GM13976 (cell line): Measurements from ENCODE around the gene SSRP1.

Source experiments
- DNase-seq: peaks from one replicate; pipeline ENCODE4 v3.0.0; 2012; ENCODE audit warnings: low spot score
- in situ Hi-C: fragments of 300-500 bp; cut with MboI; formaldehyde crosslinking; loops from one replicate; pipeline ENCODE4 v1.12.0; 2022; ENCODE audit warnings: low sequenced_read_pairs, mixed read lengths, inconsistent platforms; ENCODE audit not compliant: unreplicated experiment
- TF ChIP-seq, protein P1 (sequence below): IDR thresholded peaks from 2 replicates; pipeline ENCODE4 v1.5.1; 2012; ENCODE audit warnings: borderline replicate concordance, mild to moderate bottlenecking; ENCODE audit not compliant: insufficient read depth; ENCODE audit errors: extremely low read depth, missing control alignments, control extremely low read depth

The SSRP1 gene

DNA sequence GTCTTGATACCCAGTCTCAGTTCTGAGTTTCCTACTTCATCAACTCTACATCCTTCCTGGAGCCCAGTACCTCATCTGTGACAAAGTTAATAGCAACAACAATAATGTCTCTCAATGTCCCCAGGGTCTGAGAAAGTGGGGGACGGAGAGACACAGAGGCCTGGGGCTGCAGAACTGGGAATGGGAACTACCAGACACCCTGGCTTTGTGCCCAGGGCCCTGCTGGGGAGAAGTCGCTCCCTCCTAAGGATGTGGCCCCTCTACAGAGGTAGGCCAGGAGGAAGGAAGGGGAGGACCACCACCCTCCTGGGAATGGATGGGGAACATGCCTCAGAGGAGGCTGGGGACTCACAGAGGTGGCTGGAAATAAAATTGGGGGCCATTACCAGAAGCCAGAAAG is 39.8 kb upstream of the SSRP1 start:
- TF ChIP-seq, protein P1, sequence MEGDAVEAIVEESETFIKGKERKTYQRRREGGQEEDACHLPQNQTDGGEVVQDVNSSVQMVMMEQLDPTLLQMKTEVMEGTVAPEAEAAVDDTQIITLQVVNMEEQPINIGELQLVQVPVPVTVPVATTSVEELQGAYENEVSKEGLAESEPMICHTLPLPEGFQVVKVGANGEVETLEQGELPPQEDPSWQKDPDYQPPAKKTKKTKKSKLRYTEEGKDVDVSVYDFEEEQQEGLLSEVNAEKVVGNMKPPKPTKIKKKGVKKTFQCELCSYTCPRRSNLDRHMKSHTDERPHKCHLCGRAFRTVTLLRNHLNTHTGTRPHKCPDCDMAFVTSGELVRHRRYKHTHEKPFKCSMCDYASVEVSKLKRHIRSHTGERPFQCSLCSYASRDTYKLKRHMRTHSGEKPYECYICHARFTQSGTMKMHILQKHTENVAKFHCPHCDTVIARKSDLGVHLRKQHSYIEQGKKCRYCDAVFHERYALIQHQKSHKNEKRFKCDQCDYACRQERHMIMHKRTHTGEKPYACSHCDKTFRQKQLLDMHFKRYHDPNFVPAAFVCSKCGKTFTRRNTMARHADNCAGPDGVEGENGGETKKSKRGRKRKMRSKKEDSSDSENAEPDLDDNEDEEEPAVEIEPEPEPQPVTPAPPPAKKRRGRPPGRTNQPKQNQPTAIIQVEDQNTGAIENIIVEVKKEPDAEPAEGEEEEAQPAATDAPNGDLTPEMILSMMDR = no peak
- in situ Hi-C loops = no loop called here
- DNase-seq = no peak

DNA sequence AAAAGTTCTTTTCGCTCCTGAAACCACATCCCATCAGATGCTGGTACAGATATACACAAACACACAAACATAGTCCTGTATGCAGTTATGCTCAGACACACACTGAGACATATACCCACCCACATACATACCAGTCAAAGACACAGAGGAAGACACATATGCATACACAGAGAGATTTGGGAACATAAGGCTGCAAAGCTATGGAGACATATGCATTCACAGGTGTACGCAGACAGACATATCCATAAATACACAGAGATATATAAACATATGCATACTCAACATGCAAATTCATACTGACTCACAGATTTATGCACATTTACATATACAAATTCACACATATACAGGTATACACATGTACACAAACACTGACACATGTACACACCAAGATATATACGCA is 39.3 kb upstream of the SSRP1 start:
- DNase-seq = no peak
- TF ChIP-seq, protein P1 = no peak
- in situ Hi-C loops = no loop called here

DNA sequence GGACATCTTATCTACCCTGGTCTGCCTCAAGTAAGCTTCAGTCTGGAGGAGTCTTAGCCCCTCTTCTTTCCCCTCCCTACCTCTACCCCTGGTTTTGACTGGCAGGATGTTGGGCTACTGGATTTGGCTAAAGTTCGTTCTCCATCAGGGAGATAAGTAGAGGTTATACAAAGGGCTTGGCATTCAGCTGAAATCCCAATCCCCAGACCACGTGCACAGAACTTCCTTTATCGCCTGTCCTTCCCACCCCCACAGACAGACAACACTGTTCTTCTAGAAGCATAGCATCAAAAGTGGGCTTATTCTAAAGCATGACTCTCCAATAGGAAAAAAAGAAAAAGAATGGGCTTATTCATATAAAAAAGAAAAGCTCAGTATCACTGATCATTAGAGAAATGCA is 37.5 kb upstream of the SSRP1 start:
- in situ Hi-C loops = no loop called here
- no peak for DNase-seq
- TF ChIP-seq, protein P1 = no peak

DNA sequence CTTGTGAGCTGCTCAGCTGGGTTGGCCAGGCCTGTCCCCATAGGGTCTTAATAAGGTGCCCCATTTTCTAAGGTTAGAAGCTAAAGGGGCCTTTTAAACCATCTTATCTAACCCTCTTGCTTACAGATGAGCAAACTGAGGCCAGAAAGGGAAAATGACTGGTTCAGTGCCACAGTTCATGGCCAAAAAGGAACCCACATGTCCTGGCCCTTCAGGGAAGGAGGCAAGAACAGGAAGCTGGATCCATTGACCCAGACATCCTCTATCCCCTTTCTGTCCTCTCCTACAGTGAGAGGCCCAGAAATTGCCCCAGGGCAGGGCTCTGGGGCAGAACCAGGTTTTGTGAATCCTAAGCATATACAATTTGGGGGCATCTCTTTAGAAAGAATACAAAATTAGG is 35.2 kb upstream of the SSRP1 start:
- in situ Hi-C loops = no loop called here
- TF ChIP-seq, protein P1 = no peak
- DNase-seq = no peak

DNA sequence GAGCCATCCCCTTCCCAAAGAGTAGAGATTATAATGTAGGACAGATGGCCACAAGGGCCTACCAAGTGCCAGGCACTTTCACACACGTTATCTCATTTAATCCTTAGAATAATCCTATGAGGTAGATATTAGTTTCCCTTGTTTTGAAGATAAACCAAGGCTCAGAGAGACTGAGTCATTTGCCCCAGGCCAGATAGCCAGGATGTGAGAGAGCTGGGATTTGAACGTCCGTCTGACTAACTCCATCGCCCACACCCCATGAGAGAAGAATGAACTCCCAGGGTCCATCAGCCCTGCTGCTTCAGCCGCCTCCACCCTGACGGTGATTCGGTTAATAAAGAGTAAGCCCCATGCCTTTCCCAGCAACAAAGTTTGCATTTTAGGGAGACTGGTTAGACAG is 34.6 kb upstream of the SSRP1 start:
- TF ChIP-seq, protein P1 = no peak
- in situ Hi-C loops = no loop called here

DNA sequence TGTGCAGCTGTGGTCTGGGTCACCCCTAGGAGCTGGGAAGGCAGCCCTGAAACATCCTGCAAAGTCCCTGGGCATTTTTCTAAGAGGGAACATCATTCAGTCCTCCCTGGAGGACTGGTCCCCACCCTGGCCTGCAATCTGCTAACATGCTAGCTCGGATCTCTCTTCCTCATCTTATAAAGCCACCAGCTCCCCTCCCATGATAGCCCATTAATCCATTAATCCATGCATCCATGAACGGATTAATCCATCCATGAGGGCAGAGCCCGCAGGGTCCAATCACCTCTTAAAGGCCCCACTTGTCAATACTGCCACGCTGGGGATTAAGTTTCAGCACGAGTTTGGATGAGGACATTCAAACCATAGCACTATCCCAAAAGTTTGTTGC is 33.1 kb upstream of the SSRP1 start:
- in situ Hi-C loops = no loop called here
- TF ChIP-seq, protein P1 = no peak
- DNase-seq = no peak

More for the DNA sequence above, 34.6 kb upstream of the SSRP1 start:
- no peak for DNase-seq
